Measurements from ENCODE around the gene ANKK1. TPM values are rescaled to one million over a fixed set of nuclear protein-coding genes. Genes with fewer than 3 reads are reported as not detected.

The ANKK1 gene
- total RNA-seq, 1 experiment from 2014 or later: 0.11 TPM

GRCh38 chr11:113392236-113392921 is 4.8 kb downstream of the ANKK1 start:
- no peak for TF ChIP-seq CTCF (IDR thresholded peaks at IDR 0.05; ENCODE audit: insufficient read depth in 1 of 2, low read depth in 1 of 2, low read length in 1 of 2, severe bottlenecking in 1 of 2, unreplicated experiment in 1 of 2)
- Histone ChIP-seq H3K4me3 (ENCODE audit: low read depth, low read length) (no peak overlapping the region), H3K9me3 (no peaks in the 10 kb centered on the region), H3K4me1 (no peaks in the 10 kb centered on the region), H3K36me3 (ENCODE audit: control insufficient read depth, insufficient read depth, low read length) (no peaks in the 10 kb centered on the region), H3K27me3 (replicated peaks; ENCODE audit: control insufficient read depth, insufficient read depth, low read length) (no peaks in the 10 kb centered on the region; the same call in 1 of the 2 replicates)
- H3K36me3 Mint-ChIP-seq (ENCODE audit: insufficient read depth, unreplicated experiment): no peaks in the 10 kb centered on the region
- ChIA-PET POLR2A (no interaction called here), CTCF (no interaction called here)
- DNase-seq: no peak
- intact Hi-C loops (cut with micrococcal nuclease; ENCODE audit: unreplicated experiment): no loop called here
- no peak overlapping the region for H3K27ac Mint-ChIP-seq (ENCODE audit: unreplicated experiment)
- no peaks in the 10 kb centered on the region for H3K9me3 Mint-ChIP-seq (ENCODE audit: unreplicated experiment)
- no TSS peak for BruUV-seq (replicated peaks)
- no peaks in the 10 kb centered on the region for H3K4me1 Mint-ChIP-seq (ENCODE audit: low read depth, unreplicated experiment)
- no peak overlapping the region for H3K4me3 Mint-ChIP-seq (ENCODE audit: unreplicated experiment)
- H3K27me3 Mint-ChIP-seq (ENCODE audit: insufficient read depth, unreplicated experiment): no peaks in the 10 kb centered on the region

- Histone ChIP-seq H3K9me3 (no peaks in the 10 kb centered on the region), H3K36me3 (ENCODE audit: control insufficient read depth, insufficient read depth, low read length) (no peaks in the 10 kb centered on the region), H3K4me3 (ENCODE audit: low read depth, low read length) (no peak overlapping the region), H3K4me1 (no peaks in the 10 kb centered on the region), H3K27me3 (replicated peaks; ENCODE audit: control insufficient read depth, insufficient read depth, low read length) (no peaks in the 10 kb centered on the region; the same call in 1 of the 2 replicates)
- CTCF ChIA-PET: no interaction called here
- Mint-ChIP-seq H3K36me3 (ENCODE audit: insufficient read depth, unreplicated experiment) (no peaks in the 10 kb centered on the region), H3K27ac (ENCODE audit: unreplicated experiment) (no peak overlapping the region), H3K9me3 (ENCODE audit: unreplicated experiment) (no peaks in the 10 kb centered on the region), H3K4me3 (ENCODE audit: unreplicated experiment) (no peak overlapping the region), H3K27me3 (ENCODE audit: insufficient read depth, unreplicated experiment) (no peaks in the 10 kb centered on the region), H3K4me1 (ENCODE audit: low read depth, unreplicated experiment) (no peaks in the 10 kb centered on the region)
- no peak for DNase-seq
- intact Hi-C loops (cut with micrococcal nuclease; ENCODE audit: unreplicated experiment): no loop called here
- POLR2A ChIA-PET: no interaction called here
- no peak for TF ChIP-seq CTCF (IDR thresholded peaks at IDR 0.05; ENCODE audit: insufficient read depth in 1 of 2, low read depth in 1 of 2, low read length in 1 of 2, severe bottlenecking in 1 of 2, unreplicated experiment in 1 of 2)
- no TSS peak for BruUV-seq (replicated peaks)
Observed at GRCh38 chr11:113393501-113393985, 6.0 kb downstream of the ANKK1 start.

GRCh38 chr11:113394919-113395318 is 7.3 kb downstream of the ANKK1 start:
- ChIA-PET CTCF (no interaction called here), POLR2A (no interaction called here)
- no peaks in the 10 kb centered on the region for H3K4me1 ChIP-seq
- no peaks in the 10 kb centered on the region; the same call in 1 of the 2 replicates for H3K27me3 ChIP-seq (replicated peaks; ENCODE audit: control insufficient read depth, insufficient read depth, low read length)
- H3K4me3 ChIP-seq (ENCODE audit: low read depth, low read length): no peak overlapping the region
- H3K4me1 Mint-ChIP-seq (ENCODE audit: low read depth, unreplicated experiment): no peaks in the 10 kb centered on the region
- no peak overlapping the region for H3K27ac Mint-ChIP-seq (ENCODE audit: unreplicated experiment)
- H3K9me3 Mint-ChIP-seq (ENCODE audit: unreplicated experiment): no peaks in the 10 kb centered on the region
- BruUV-seq (replicated peaks): no TSS peak
- H3K9me3 ChIP-seq: no peaks in the 10 kb centered on the region
- TF ChIP-seq CTCF (IDR thresholded peaks at IDR 0.05; ENCODE audit: insufficient read depth in 1 of 2, low read depth in 1 of 2, low read length in 1 of 2, severe bottlenecking in 1 of 2, unreplicated experiment in 1 of 2): no peak
- intact Hi-C loops (cut with micrococcal nuclease; ENCODE audit: unreplicated experiment): no loop called here
- H3K36me3 Mint-ChIP-seq (ENCODE audit: insufficient read depth, unreplicated experiment): no peaks in the 10 kb centered on the region
- H3K4me3 Mint-ChIP-seq (ENCODE audit: unreplicated experiment): no peak overlapping the region
- no peaks in the 10 kb centered on the region for H3K36me3 ChIP-seq (ENCODE audit: control insufficient read depth, insufficient read depth, low read length)
- no peaks in the 10 kb centered on the region for H3K27me3 Mint-ChIP-seq (ENCODE audit: insufficient read depth, unreplicated experiment)
- DNase-seq: no peak
